GM12873 (cell line): ENCODE results near the gene CERS6.

ENCODE experiments used
- CTCF ChIP-seq: IDR thresholded peaks from 2 replicates; pipeline ENCODE4 v1.5.1; 2012; ENCODE audit warnings: low read depth, mild to moderate bottlenecking, moderate library complexity, low read length, control low read depth; ENCODE audit not compliant: insufficient read depth; ENCODE audit errors: missing control alignments

The CERS6 gene

DNA sequence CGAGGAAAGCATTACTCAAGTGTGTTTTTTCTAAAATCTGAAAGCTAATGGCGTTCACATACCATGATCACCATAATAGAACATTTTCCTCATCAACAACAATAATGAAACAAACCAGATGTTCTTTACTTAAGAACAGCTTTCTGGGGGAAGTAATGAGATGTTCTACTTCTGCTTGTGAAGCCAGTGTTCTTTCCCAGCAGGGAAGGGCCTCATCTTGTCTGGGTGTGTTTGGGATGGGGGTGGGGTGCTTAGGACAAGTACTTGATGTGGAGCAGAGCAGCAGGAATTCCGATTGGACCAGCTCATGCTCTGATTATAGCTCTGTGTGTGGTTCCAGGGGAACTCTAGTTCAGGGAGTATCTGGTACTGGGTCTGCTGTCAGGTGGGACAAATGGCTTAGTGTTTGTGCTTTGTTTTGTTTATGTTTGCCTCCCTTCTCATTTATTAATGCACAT, 183.4 kb downstream of the CERS6 start:
- TF ChIP-seq CTCF = no peak

DNA sequence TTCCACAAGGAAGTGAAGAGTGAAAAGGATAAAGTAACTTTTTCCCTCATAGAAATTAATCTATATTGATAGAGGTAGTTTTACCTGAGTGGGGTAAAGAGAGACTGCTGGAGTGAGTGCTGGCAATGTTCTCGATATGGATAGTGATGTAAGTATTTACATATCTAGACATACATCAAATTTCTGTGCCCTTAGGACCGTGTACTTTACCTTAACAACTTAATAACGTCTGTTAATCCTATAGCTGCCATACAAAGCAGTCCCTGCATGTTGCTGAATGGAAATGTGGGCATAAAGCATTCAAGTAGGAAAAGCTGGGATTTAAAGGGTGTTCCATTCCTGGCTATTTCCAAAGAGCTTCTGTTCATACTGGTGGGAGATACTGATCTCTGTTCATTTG, 184.0 kb downstream of the CERS6 start:
- no peak for TF ChIP-seq CTCF

DNA sequence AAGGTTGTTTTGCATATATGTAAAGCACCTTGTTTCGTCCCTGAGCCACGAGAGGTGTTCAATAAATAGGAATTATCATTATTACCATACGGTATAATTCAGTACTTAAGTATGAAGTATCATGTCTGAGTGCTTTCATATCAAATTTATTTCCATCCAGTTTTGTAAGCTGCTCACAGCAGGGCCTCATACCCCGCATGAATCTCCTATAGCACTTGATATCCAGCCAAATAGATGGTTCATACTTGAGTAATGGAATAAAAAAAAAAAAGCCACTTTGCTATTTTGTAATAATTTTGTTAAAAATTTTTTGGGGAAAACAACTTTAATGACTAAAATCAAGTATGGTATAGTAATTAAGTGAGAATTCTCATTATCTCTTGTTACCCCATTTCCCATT, 185.6 kb downstream of the CERS6 start:
- TF ChIP-seq CTCF = no peak

- TF ChIP-seq CTCF = no peak
Observed at GRCh38 chr2:168642873-168643272, 186.8 kb downstream of the CERS6 start.

DNA sequence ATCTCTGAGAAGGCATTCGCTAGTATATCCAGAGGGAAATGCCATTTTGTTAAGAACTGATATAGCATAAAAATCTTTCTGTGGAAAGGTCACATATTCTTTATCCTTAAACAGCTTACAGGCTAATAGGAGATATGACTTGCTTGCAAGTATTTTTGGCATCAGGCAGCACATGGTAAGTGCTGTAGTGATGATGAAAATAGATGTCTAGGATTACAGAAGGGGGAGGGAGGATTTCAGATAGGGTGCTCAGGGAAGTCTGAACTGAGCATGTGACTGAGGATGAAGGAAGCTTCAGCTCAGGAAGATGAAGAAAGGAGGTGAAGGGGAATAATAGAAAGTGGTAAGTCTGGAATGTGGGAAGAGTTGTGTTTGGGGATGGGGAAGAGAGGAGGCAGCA, 187.9 kb downstream of the CERS6 start:
- no peak for TF ChIP-seq CTCF

DNA sequence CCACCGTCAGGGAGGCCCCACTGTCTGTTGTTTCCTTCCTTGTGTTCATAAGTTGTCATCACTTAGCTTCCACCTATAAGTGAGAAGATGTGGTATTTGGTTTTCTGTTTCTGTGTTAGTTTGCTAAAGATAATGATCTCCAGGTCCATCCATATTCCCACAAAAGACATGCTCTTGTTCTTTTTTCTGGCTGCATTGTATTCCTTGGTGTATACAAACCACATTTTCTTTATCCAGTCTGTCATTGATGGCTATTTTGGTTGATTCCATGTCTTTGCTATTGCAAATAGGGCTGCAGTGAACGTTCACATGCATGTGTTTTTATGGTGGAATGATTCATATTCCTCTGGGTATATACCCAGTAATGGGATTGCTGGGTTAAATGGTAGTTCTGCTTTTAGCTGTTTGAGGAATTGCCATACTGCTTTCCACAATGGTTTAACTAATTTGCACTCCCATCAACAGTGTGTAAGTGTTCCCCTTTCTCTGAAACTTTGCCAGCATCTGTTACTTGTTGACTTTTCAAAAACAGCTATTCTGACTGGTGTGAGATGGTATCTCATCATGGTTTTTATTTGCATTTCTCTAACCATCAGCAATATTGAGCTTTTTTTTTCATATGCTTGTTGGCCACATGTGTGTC, 189.7 kb downstream of the CERS6 start:
- TF ChIP-seq CTCF = no peak

DNA sequence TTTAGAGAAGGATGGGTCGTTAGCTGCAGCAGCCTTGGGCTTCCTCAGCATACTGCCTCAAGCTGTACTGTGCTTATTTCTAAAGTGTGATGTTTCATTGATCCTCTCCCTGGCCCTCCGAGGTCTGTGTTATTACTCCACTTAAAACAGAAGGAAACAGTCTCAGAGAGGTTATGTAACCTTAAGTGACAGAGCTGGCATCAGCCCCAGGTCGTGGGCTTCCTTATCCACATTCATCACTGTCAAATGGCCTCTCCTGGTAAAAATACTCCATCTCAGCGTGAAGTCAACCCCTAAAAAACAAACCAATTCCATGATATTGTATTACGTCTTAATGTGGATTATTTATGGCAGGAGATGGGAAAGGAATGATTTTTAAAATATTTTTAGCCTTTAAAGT, 193.0 kb downstream of the CERS6 start:
- no peak for TF ChIP-seq CTCF
